GM23338 (cell line): ENCODE results near the gene ATP10A. TPM values are rescaled to one million over a fixed set of nuclear protein-coding genes. Genes with fewer than 3 reads are reported as not detected.

Experiments used
- ATAC-seq: fragments of 200-7000 bp; cut with Tn5 transposase; 3 replicates; pipeline ENCODE4 v1.9.1; 2020
- DNase-seq: peaks from one replicate; pipeline ENCODE4 v3.0.0-alpha.2; 2015; ENCODE audit warnings: low spot score
- H2AFZ ChIP-seq: fragments of 200-600 bp; sonication (generic); 2 replicates; pipeline ENCODE4 v1.8.0; 2016; ENCODE audit warnings: antibody characterized with exemption, mild to moderate bottlenecking, moderate library complexity
- H3F3A ChIP-seq: fragments of 200-600 bp; sonication (generic); replicated peaks from 2 replicates; pipeline ENCODE4 v1.8.0; 2017; ENCODE audit warnings: antibody characterized with exemption, mixed run types, low read depth
- H3K27ac ChIP-seq: fragments of 200-600 bp; sonication (generic); 2 replicates; pipeline ENCODE4 v1.6.1; 2016; ENCODE audit warnings: low read depth
- H3K27me3 ChIP-seq: fragments of 200-600 bp; sonication (generic); 2 replicates; pipeline ENCODE4 v1.8.0; 2016; ENCODE audit warnings: mild to moderate bottlenecking, mixed run types, moderate library complexity; ENCODE audit not compliant: insufficient read depth
- H3K36me3 ChIP-seq: fragments of 200-600 bp; sonication (generic); 2 replicates; pipeline ENCODE4 v1.8.0; 2016; ENCODE audit warnings: mild to moderate bottlenecking; ENCODE audit not compliant: insufficient read depth
- H3K4me1 ChIP-seq: fragments of 200-600 bp; sonication (generic); 2 replicates; pipeline ENCODE4 v1.8.0; 2016; ENCODE audit warnings: mild to moderate bottlenecking, moderate library complexity; ENCODE audit not compliant: insufficient read depth
- H3K4me2 ChIP-seq: fragments of 200-600 bp; sonication (generic); 2 replicates; pipeline ENCODE4 v1.7.1; 2017; ENCODE audit warnings: mixed run types
- H3K4me3 ChIP-seq: fragments of 200-600 bp; sonication (generic); 2 replicates; pipeline ENCODE4 v1.6.1; 2016; ENCODE audit warnings: mixed run types
- H3K79me2 ChIP-seq: fragments of 200-600 bp; sonication (generic); replicated peaks from 2 replicates; pipeline ENCODE4 v1.8.0; 2017; ENCODE audit warnings: mild to moderate bottlenecking; ENCODE audit not compliant: insufficient read depth
- H3K9me2 ChIP-seq: fragments of 200-600 bp; sonication (generic); 2 replicates; pipeline ENCODE4 v1.8.0; 2017; ENCODE audit not compliant: insufficient read depth
- H4K20me1 ChIP-seq: fragments of 200-600 bp; sonication (generic); replicated peaks from 2 replicates; pipeline ENCODE4 v1.8.0; 2017; ENCODE audit warnings: mild to moderate bottlenecking; ENCODE audit not compliant: insufficient read depth
- H3K27ac Mint-ChIP-seq: 2 replicates; pipeline ENCODE4 v1.8.0; 2020; ENCODE audit warnings: inconsistent platforms, mild to moderate bottlenecking, moderate library complexity, mixed read lengths
- H3K27me3 Mint-ChIP-seq: 3 replicates; pipeline ENCODE4 v1.8.0; 2022; ENCODE audit warnings: low read depth, mild to moderate bottlenecking, moderate library complexity, mixed read lengths, inconsistent platforms; ENCODE audit not compliant: insufficient read depth, poor library complexity
- H3K36me3 Mint-ChIP-seq: 3 replicates; pipeline ENCODE4 v1.8.0; 2021; ENCODE audit warnings: low read depth, mild to moderate bottlenecking, inconsistent platforms, moderate library complexity, mixed read lengths
- H3K4me1 Mint-ChIP-seq: 3 replicates; pipeline ENCODE4 v1.8.0; 2020; ENCODE audit warnings: mild to moderate bottlenecking, inconsistent platforms, mixed read lengths
- H3K4me3 Mint-ChIP-seq: 3 replicates; pipeline ENCODE4 v1.8.0; 2021; ENCODE audit warnings: moderate library complexity, mild to moderate bottlenecking, inconsistent platforms, mixed read lengths
- H3K9me3 Mint-ChIP-seq: 3 replicates; pipeline ENCODE4 v1.8.0; 2020; ENCODE audit warnings: moderate library complexity, mild to moderate bottlenecking, inconsistent platforms, mixed read lengths
- CREB1 ChIP-seq: fragments of 250-450 bp; sonication (Bioruptor Pico); IDR thresholded peaks from 2 replicates; pipeline ENCODE4 v1.5.0; 2020; ENCODE audit warnings: low read depth, mild to moderate bottlenecking, moderate library complexity
- ETS1 ChIP-seq: IDR thresholded peaks from 2 replicates; pipeline ENCODE4 v1.6.1; 2016; ENCODE audit warnings: antibody characterized with exemption
- EZH2 ChIP-seq: fragments of 200-600 bp; sonication (generic); IDR thresholded peaks from one replicate; pipeline ENCODE4 v1.8.0; 2017; ENCODE audit warnings: antibody characterized with exemption, mild to moderate bottlenecking, low read depth; ENCODE audit not compliant: unreplicated experiment
- JUNB ChIP-seq: IDR thresholded peaks from one replicate; pipeline ENCODE4 v1.6.1; 2016; ENCODE audit warnings: antibody characterized with exemption; ENCODE audit not compliant: unreplicated experiment
- POLR2AphosphoS5 ChIP-seq: IDR thresholded peaks from 2 replicates; pipeline ENCODE4 v1.6.1; 2016; ENCODE audit warnings: antibody characterized with exemption, low read depth
- STAT1 ChIP-seq: IDR thresholded peaks from one replicate; pipeline ENCODE4 v1.6.1; 2016; ENCODE audit warnings: antibody characterized with exemption; ENCODE audit not compliant: unreplicated experiment
- ZNF331 ChIP-seq: fragments of 250-450 bp; sonication (Bioruptor Pico); IDR thresholded peaks from 2 replicates; pipeline ENCODE4 v1.5.0; 2020; ENCODE audit warnings: low read depth, mild to moderate bottlenecking, moderate library complexity
- ZNF462 ChIP-seq: fragments of 250-450 bp; sonication (Bioruptor Pico); IDR thresholded peaks from 2 replicates; pipeline ENCODE4 v1.5.0; 2020; ENCODE audit warnings: mild to moderate bottlenecking, moderate library complexity
- polyA plus RNA-seq: library from polyadenylated mRNA; unstranded; fragments of >200 nt; fragmentation: Nextera tagmentation; extraction: Ambion mirVana; gene quantifications from 2 replicates; pipeline ENCODE4 v1.2.1, GENCODE V29; 2016
- total RNA-seq: library from RNA; depleted of rRNA; stranded (reverse); fragments of >200 nt; shearing (Covaris generic); gene quantifications from 2 replicates; pipeline ENCODE4 v1.2.3, GENCODE V29; 2014
- TF ChIP-seq, protein P1 (sequence below), 2 experiments: fragments of 200-600 bp in 1 of 2; sonication (generic) in 1 of 2; conservative IDR thresholded peaks; 2 replicates each; pipeline versions ENCODE4 v1.5.1 to v1.6.1; 2016 to 2017; ENCODE audit warnings: antibody characterized with exemption in 2 of 2, low read depth in 2 of 2, mild to moderate bottlenecking in 2 of 2, moderate library complexity in 1 of 2

Gene ATP10A
- total and polyA plus RNA-seq, 2 experiments from 2014 or later, result 0.36 to 5.6 TPM

DNA sequence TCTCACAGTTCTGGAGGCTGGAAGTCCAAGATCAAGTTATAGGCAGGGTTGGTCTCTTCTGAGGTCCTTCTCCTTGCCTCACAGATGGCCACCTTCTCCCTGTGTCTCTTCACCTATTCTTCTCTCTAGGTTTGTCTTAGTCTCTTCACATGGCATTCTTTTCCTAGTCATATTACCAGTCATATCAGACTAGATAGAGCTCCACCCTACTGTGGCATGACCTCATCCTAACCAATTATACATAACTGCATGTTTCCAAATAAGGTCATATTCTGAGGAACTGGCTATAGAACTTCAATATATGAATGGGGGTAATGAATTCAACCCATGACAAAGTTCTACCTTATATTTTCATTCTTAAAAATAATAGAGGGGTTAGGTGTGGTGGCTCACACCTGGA, 227.9 kb downstream of the ATP10A start:
- Mint-ChIP-seq H3K4me3 (no peak overlapping the region), H3K4me1 (peaks cover 25% of the 10 kb centered on the region), H3K9me3 (no peaks in the 10 kb centered on the region), H3K36me3 (no peaks in the 10 kb centered on the region), H3K27ac (no peak overlapping the region), H3K27me3 (peaks cover 22% of the 10 kb centered on the region)
- Histone ChIP-seq H3K4me3 (no peak overlapping the region), H3K9me2 (no peaks in the 10 kb centered on the region; the same call in 1 of the 2 replicates), H2AFZ (no peak overlapping the region), H3K79me2 (no peaks in the 10 kb centered on the region), H3K4me2 (no peak overlapping the region), H3K27ac (no peak overlapping the region), H3K27me3 (peaks cover 36% of the 10 kb centered on the region), H3K36me3 (no peaks in the 10 kb centered on the region), H4K20me1 (no peaks in the 10 kb centered on the region), H3K4me1 (peaks cover 8% of the 10 kb centered on the region; the same call in 1 of the 2 replicates), H3F3A (no peaks in the 10 kb centered on the region)
- TF ChIP-seq ZNF331 (CRISPR knock-in tag), result no peak
- TF ChIP-seq, protein P1, sequence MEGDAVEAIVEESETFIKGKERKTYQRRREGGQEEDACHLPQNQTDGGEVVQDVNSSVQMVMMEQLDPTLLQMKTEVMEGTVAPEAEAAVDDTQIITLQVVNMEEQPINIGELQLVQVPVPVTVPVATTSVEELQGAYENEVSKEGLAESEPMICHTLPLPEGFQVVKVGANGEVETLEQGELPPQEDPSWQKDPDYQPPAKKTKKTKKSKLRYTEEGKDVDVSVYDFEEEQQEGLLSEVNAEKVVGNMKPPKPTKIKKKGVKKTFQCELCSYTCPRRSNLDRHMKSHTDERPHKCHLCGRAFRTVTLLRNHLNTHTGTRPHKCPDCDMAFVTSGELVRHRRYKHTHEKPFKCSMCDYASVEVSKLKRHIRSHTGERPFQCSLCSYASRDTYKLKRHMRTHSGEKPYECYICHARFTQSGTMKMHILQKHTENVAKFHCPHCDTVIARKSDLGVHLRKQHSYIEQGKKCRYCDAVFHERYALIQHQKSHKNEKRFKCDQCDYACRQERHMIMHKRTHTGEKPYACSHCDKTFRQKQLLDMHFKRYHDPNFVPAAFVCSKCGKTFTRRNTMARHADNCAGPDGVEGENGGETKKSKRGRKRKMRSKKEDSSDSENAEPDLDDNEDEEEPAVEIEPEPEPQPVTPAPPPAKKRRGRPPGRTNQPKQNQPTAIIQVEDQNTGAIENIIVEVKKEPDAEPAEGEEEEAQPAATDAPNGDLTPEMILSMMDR (conservative IDR thresholded peaks at IDR 0.05; ENCODE audit: low read depth in 2 of 2), result no peak
- no peak for TF ChIP-seq ETS1
- TF ChIP-seq POLR2AphosphoS5, result no peak
- TF ChIP-seq EZH2, result no peak
- TF ChIP-seq JUNB, result no peak
- TF ChIP-seq ZNF462, result no peak
- TF ChIP-seq CREB1, result no peak
- no peak for TF ChIP-seq STAT1
- DNase-seq (no peak), ATAC-seq (no peak)
